HepG2 (cell line): ENCODE measurements around the gene ATP6V0D1. TPM values are rescaled to one million over a fixed set of nuclear protein-coding genes. Genes with fewer than 3 reads are reported as not detected.

Source experiments
- BRCA1 ChIP-seq: sonication (generic); formaldehyde crosslinking; IDR thresholded peaks from 2 replicates; pipeline ENCODE4 v1.4.0; 2020; ENCODE audit warnings: missing genetic modification reagents
- CAMTA2 ChIP-seq: sonication (generic); formaldehyde crosslinking; IDR thresholded peaks from 2 replicates; pipeline ENCODE4 v1.4.0; 2020; ENCODE audit warnings: mild to moderate bottlenecking, missing genetic modification reagents, borderline replicate concordance
- CCDC6 ChIP-seq: sonication (generic); formaldehyde crosslinking; IDR thresholded peaks from 2 replicates; pipeline ENCODE4 v1.8.1; 2022; ENCODE audit warnings: mild to moderate bottlenecking, missing genetic modification reagents, moderate library complexity
- CEBPB ChIP-seq: IDR thresholded peaks from 2 replicates; pipeline ENCODE4 v1.6.1; 2011; ENCODE audit warnings: low read depth, low read length, improper control_type of control experiment, borderline replicate concordance
- CREB1 ChIP-seq, 2 experiments: fragments of 450-650 bp in 1 of 2; IDR thresholded peaks; 2 replicates each; pipeline ENCODE4 v1.6.1; 2016 to 2017; ENCODE audit warnings: control low read depth in 1 of 2, mild to moderate bottlenecking in 1 of 2, missing compliant biosample characterization in 1 of 2, missing genetic modification characterization in 1 of 2
- FOXA1 ChIP-seq, 2 experiments: fragments of 450-650 bp in 1 of 2; sonication (generic) in 1 of 2; formaldehyde crosslinking in 1 of 2; IDR thresholded peaks; 2 replicates each; pipeline versions ENCODE4 v1.4.0 to v1.6.1; 2016 to 2020; ENCODE audit warnings: missing genetic modification reagents in 1 of 2
- MAFF ChIP-seq: IDR thresholded peaks from 2 replicates; pipeline ENCODE4 v1.6.1; 2011; ENCODE audit warnings: low read depth, low read length, improper control_type of control experiment
- MBD4 ChIP-seq: IDR thresholded peaks from 2 replicates; pipeline ENCODE4 v1.6.1; 2012; ENCODE audit warnings: low read length, inconsistent platforms, borderline replicate concordance
- MTA3 ChIP-seq: sonication (generic); formaldehyde crosslinking; IDR thresholded peaks from 2 replicates; pipeline ENCODE4 v1.4.0; 2020; ENCODE audit warnings: missing genetic modification reagents
- NAIF1 ChIP-seq: sonication (generic); formaldehyde crosslinking; IDR thresholded peaks from 2 replicates; pipeline ENCODE4 v1.5.0; 2020; ENCODE audit warnings: mild to moderate bottlenecking, missing genetic modification reagents, borderline replicate concordance
- PAX8 ChIP-seq: sonication (generic); formaldehyde crosslinking; IDR thresholded peaks from 2 replicates; pipeline ENCODE4 v1.8.0; 2022; ENCODE audit warnings: mild to moderate bottlenecking, missing genetic modification reagents, borderline replicate concordance
- PBX2 ChIP-seq: IDR thresholded peaks from 2 replicates; pipeline ENCODE4 v1.6.1; 2016; ENCODE audit warnings: control low read depth
- SIN3B ChIP-seq: fragments of 150-350 bp; IDR thresholded peaks from 2 replicates; pipeline ENCODE4 v1.6.1; 2014; ENCODE audit warnings: low read length
- SRF ChIP-seq: IDR thresholded peaks from 2 replicates; pipeline ENCODE4 v1.6.1; 2011; ENCODE audit warnings: mild to moderate bottlenecking, low read depth, low read length, moderate library complexity
- XRCC5 ChIP-seq: fragments of 200-400 bp; formaldehyde crosslinking; optimal IDR thresholded peaks from 2 replicates; pipeline ENCODE3; 2017; ENCODE audit warnings: mild to moderate bottlenecking, low read length
- ZBTB37 ChIP-seq: sonication (generic); formaldehyde crosslinking; IDR thresholded peaks from 2 replicates; pipeline ENCODE4 v1.4.0; 2020; ENCODE audit warnings: mild to moderate bottlenecking, missing genetic modification reagents
- ZC3H4 ChIP-seq: sonication (generic); formaldehyde crosslinking; IDR thresholded peaks from 2 replicates; pipeline ENCODE4 v1.4.0; 2020; ENCODE audit warnings: missing genetic modification reagents, borderline replicate concordance
- ZEB1 ChIP-seq: IDR thresholded peaks from 2 replicates; pipeline ENCODE4 v1.6.1; 2012; ENCODE audit warnings: mild to moderate bottlenecking, low read depth, inconsistent platforms; ENCODE audit not compliant: insufficient replicate concordance
- ZFP36L1 ChIP-seq: sonication (generic); formaldehyde crosslinking; IDR thresholded peaks from 2 replicates; pipeline ENCODE4 v1.8.0; 2022; ENCODE audit warnings: mild to moderate bottlenecking, missing genetic modification reagents, moderate library complexity
- ZMYM2 ChIP-seq: sonication (generic); formaldehyde crosslinking; IDR thresholded peaks from 2 replicates; pipeline ENCODE4 v1.8.0; 2022; ENCODE audit warnings: mild to moderate bottlenecking, missing genetic modification reagents
- ZNF224 ChIP-seq: sonication (generic); formaldehyde crosslinking; IDR thresholded peaks from 2 replicates; pipeline ENCODE4 v1.5.0; 2020; ENCODE audit warnings: mild to moderate bottlenecking, missing genetic modification reagents
- ZNF282 ChIP-seq: fragments of 450-650 bp; IDR thresholded peaks from 2 replicates; pipeline ENCODE4 v1.6.1; 2018; ENCODE audit not compliant: partially characterized antibody
- ZNF430 ChIP-seq: sonication (generic); formaldehyde crosslinking; IDR thresholded peaks from 2 replicates; pipeline ENCODE4 v1.9.0; 2021; ENCODE audit warnings: mild to moderate bottlenecking, missing genetic modification reagents
- ZNF569 ChIP-seq: sonication (generic); formaldehyde crosslinking; IDR thresholded peaks from 2 replicates; pipeline ENCODE4 v1.5.0; 2020; ENCODE audit warnings: mild to moderate bottlenecking, missing genetic modification reagents, moderate library complexity, borderline replicate concordance
- ZNF605 ChIP-seq: sonication (generic); formaldehyde crosslinking; IDR thresholded peaks from 2 replicates; pipeline ENCODE4 v1.8.0; 2022; ENCODE audit warnings: mild to moderate bottlenecking, missing genetic modification reagents
- ZNF639 ChIP-seq: conservative IDR thresholded peaks from 2 replicates; pipeline ENCODE4 v1.6.1; 2018; ENCODE audit warnings: missing genetic modification reagents
- ZNF766 ChIP-seq: sonication (generic); formaldehyde crosslinking; IDR thresholded peaks from 2 replicates; pipeline ENCODE4 v1.5.0; 2020; ENCODE audit warnings: missing genetic modification reagents, borderline replicate concordance
- ZNF782 ChIP-seq: sonication (generic); formaldehyde crosslinking; IDR thresholded peaks from 2 replicates; pipeline ENCODE4 v1.4.0; 2020; ENCODE audit warnings: missing genetic modification reagents, mild to moderate bottlenecking, borderline replicate concordance
- polyA plus RNA-seq, 8 experiments: library from polyadenylated mRNA; depleted of rRNA in 3 of 8; stranded (reverse) in 7 of 8; unstranded in 1 of 8; fragments of >200 nt; fragmentation: Illumina TruSeq in 4 of 8; extraction: Trizol in 4 of 8; gene quantifications; 2 replicates each; pipeline versions ENCODE4 v1.2.1 to v1.2.3, GENCODE V29; 2011 to 2016; ENCODE audit warnings: low read depth in 4 of 8, missing spikeins in 1 of 8, mixed read lengths in 1 of 8; ENCODE audit not compliant: insufficient read depth in 1 of 8
- total RNA-seq, 5 experiments: library from RNA; depleted of rRNA; stranded (reverse); fragments of >200 nt; fragmentation: Illumina TruSeq; extraction: Trizol; gene quantifications; 2 replicates each; pipeline ENCODE4 v1.2.3, GENCODE V29; 2016; ENCODE audit warnings: low read depth in 1 of 5

Gene ATP6V0D1
- total and polyA plus RNA-seq, 2 of the 13 experiments (the other 11 are each of a cell fraction or from before 2014, with no cell fraction given) = 51.1 to 61.3 TPM

GRCh38 chr16:67415872-67416793, 64.8 kb downstream of the ATP6V0D1 start, which contains the start of gene ZDHHC1 (continued):
- TF ChIP-seq ZFP36L1 (CRISPR knock-in tag) (no peak), CEBPB (no peak), PBX2 (CRISPR knock-in tag) (no peak), ZNF766 (CRISPR knock-in tag) (no peak), ZNF605 (peak; percentile 17; the same call in 1 of the 2 replicates), ZNF224 (CRISPR knock-in tag) (0 out of 2 replicates have a peak, but pooled peaks have one; percentile 15), FOXA1 (IDR thresholded peaks at IDR 0.05) (no peak), FOXA1 (CRISPR knock-in tag; IDR thresholded peaks at IDR 0.05) (no peak), ZNF430 (CRISPR knock-in tag) (peak; percentile 57; the same call in 1 of the 2 replicates), SIN3B (no peak), MTA3 (CRISPR knock-in tag) (no peak), ZNF282 (no peak), PAX8 (CRISPR knock-in tag) (no peak), CAMTA2 (CRISPR knock-in tag) (no peak), ZEB1 (no peak), NAIF1 (CRISPR knock-in tag) (no peak), ZBTB37 (CRISPR knock-in tag) (no peak), SRF (no peak), CREB1 (IDR thresholded peaks at IDR 0.05) (no peak), CREB1 (CRISPR knock-in tag; IDR thresholded peaks at IDR 0.05) (no peak), XRCC5 (peak; percentile 88), MAFF (no peak), CCDC6 (CRISPR knock-in tag) (peak; percentile 72; the same call in 1 of the 2 replicates), ZNF782 (CRISPR knock-in tag) (peak; percentile 91), ZNF569 (CRISPR knock-in tag) (no peak), ZNF639 (CRISPR knock-in tag) (no peak), MBD4 (no peak), ZC3H4 (CRISPR knock-in tag) (no peak), BRCA1 (peak; percentile 68; the same call in 1 of the 2 replicates), ZMYM2 (CRISPR knock-in tag) (no peak)
